Measurements from ENCODE around the gene GLTPD2.

- TF ChIP-seq CTCF (conservative IDR thresholded peaks at IDR 0.05; ENCODE audit: low read depth, low read length) (no peak), EZH2 (IDR thresholded peaks at IDR 0.05; ENCODE audit: borderline replicate concordance, low read depth, low read length, poor library complexity, severe bottlenecking) (no peak)
Measured at GRCh38 chr17:4740584-4740983, 48.2 kb upstream of the GLTPD2 start.

Data from A673 (cell line).